Activated T-helper 17 cell treated with anti-CD3 and anti-CD28 coated beads, Interleukin-2, amount 50 U/mL, for 72 hours (primary cell): ENCODE results near the gene LSAMP. TPM values are rescaled to one million over a fixed set of nuclear protein-coding genes. Genes with fewer than 3 reads are reported as not detected.

Experiments
- ATAC-seq: fragments of 150-1000 bp; cut with Tn5 transposase; replicated peaks from 2 replicates; pipeline ENCODE4 v1.10.0; 2021; ENCODE audit warnings: mild to moderate bottlenecking, moderate library complexity
- H3K27ac Mint-ChIP-seq: one replicate; pipeline ENCODE4 v1.8.0; 2022; ENCODE audit warnings: mixed read lengths
- H3K27me3 Mint-ChIP-seq: one replicate; pipeline ENCODE4 v1.8.0; 2022; ENCODE audit warnings: mixed read lengths
- H3K36me3 Mint-ChIP-seq: one replicate; pipeline ENCODE4 v1.8.0; 2022; ENCODE audit warnings: low read depth, mild to moderate bottlenecking, mixed read lengths
- H3K4me1 Mint-ChIP-seq: one replicate; pipeline ENCODE4 v1.8.0; 2022; ENCODE audit warnings: mixed read lengths
- H3K4me3 Mint-ChIP-seq: one replicate; pipeline ENCODE4 v1.8.0; 2022; ENCODE audit warnings: mild to moderate bottlenecking, mixed read lengths
- H3K9me3 Mint-ChIP-seq: one replicate; pipeline ENCODE4 v1.8.0; 2022; ENCODE audit warnings: mixed read lengths
- total RNA-seq, 2 donors: library from RNA; stranded (reverse); gene quantifications; one replicate each; pipeline ENCODE4 v1.2.3, GENCODE V29; 2022

The LSAMP gene
- total RNA-seq, 2 donors from 2014 or later, result not detected

GRCh38 chr3:116265976-116266584 lies 179.2 kb downstream of the LSAMP start:
- H3K36me3 Mint-ChIP-seq, result no peaks in the 10 kb centered on the region
- no peaks in the 10 kb centered on the region for H3K4me1 Mint-ChIP-seq
- H3K27me3 Mint-ChIP-seq, result peaks cover 2% of the 10 kb centered on the region
- H3K9me3 Mint-ChIP-seq, result peaks cover 8% of the 10 kb centered on the region
- ATAC-seq, result no peak
- no peak overlapping the region for H3K4me3 Mint-ChIP-seq
- no peak overlapping the region for H3K27ac Mint-ChIP-seq

GRCh38 chr3:116265320-116265695 lies 180.0 kb downstream of the LSAMP start:
- Mint-ChIP-seq H3K4me3 (no peak overlapping the region), H3K9me3 (peaks cover 8% of the 10 kb centered on the region), H3K27me3 (peaks cover 2% of the 10 kb centered on the region), H3K36me3 (no peaks in the 10 kb centered on the region), H3K4me1 (no peaks in the 10 kb centered on the region), H3K27ac (no peak overlapping the region)
- no peak for ATAC-seq

GRCh38 chr3:116264546-116265319 lies 180.6 kb downstream of the LSAMP start:
- Mint-ChIP-seq H3K27ac (no peak overlapping the region), H3K36me3 (no peaks in the 10 kb centered on the region), H3K4me3 (no peak overlapping the region), H3K9me3 (peaks cover 8% of the 10 kb centered on the region), H3K27me3 (peaks cover 2% of the 10 kb centered on the region), H3K4me1 (no peaks in the 10 kb centered on the region)
- no peak for ATAC-seq

GRCh38 chr3:116263842-116264545 lies 181.3 kb downstream of the LSAMP start:
- no peaks in the 10 kb centered on the region for H3K4me1 Mint-ChIP-seq
- no peaks in the 10 kb centered on the region for H3K36me3 Mint-ChIP-seq
- H3K27ac Mint-ChIP-seq, result no peak overlapping the region
- H3K9me3 Mint-ChIP-seq, result peaks cover 8% of the 10 kb centered on the region
- H3K4me3 Mint-ChIP-seq, result no peak overlapping the region
- H3K27me3 Mint-ChIP-seq, result peaks cover 2% of the 10 kb centered on the region
- ATAC-seq, result no peak

- Mint-ChIP-seq H3K27ac (no peak overlapping the region), H3K27me3 (peaks cover 2% of the 10 kb centered on the region), H3K9me3 (peaks cover 3% of the 10 kb centered on the region), H3K4me3 (no peak overlapping the region), H3K36me3 (no peaks in the 10 kb centered on the region), H3K4me1 (no peaks in the 10 kb centered on the region)
- no peak for ATAC-seq
These were observed 184.8 kb downstream of the LSAMP start for GRCh38 chr3:116260491-116260890.

GRCh38 chr3:116259984-116260383 lies 185.3 kb downstream of the LSAMP start:
- no peak overlapping the region for H3K4me3 Mint-ChIP-seq
- ATAC-seq, result no peak
- no peaks in the 10 kb centered on the region for H3K4me1 Mint-ChIP-seq
- no peak overlapping the region for H3K27ac Mint-ChIP-seq
- peaks cover 3% of the 10 kb centered on the region for H3K9me3 Mint-ChIP-seq
- H3K36me3 Mint-ChIP-seq, result no peaks in the 10 kb centered on the region
- H3K27me3 Mint-ChIP-seq, result peaks cover 2% of the 10 kb centered on the region

- Mint-ChIP-seq H3K36me3 (no peaks in the 10 kb centered on the region), H3K27ac (no peak overlapping the region), H3K4me3 (no peak overlapping the region), H3K9me3 (no peaks in the 10 kb centered on the region), H3K27me3 (peaks cover 2% of the 10 kb centered on the region), H3K4me1 (no peaks in the 10 kb centered on the region)
- ATAC-seq, result no peak
These were observed 188.3 kb downstream of the LSAMP start for GRCh38 chr3:116256843-116257485.

GRCh38 chr3:116254541-116254940 lies 190.7 kb downstream of the LSAMP start:
- no peaks in the 10 kb centered on the region for H3K36me3 Mint-ChIP-seq
- ATAC-seq, result no peak
- no peaks in the 10 kb centered on the region for H3K27me3 Mint-ChIP-seq
- H3K4me1 Mint-ChIP-seq, result no peaks in the 10 kb centered on the region
- no peak overlapping the region for H3K4me3 Mint-ChIP-seq
- H3K27ac Mint-ChIP-seq, result no peak overlapping the region
- H3K9me3 Mint-ChIP-seq, result no peaks in the 10 kb centered on the region

- no peak for ATAC-seq
- Mint-ChIP-seq H3K9me3 (no peaks in the 10 kb centered on the region), H3K4me3 (no peak overlapping the region), H3K27me3 (no peaks in the 10 kb centered on the region), H3K27ac (no peak overlapping the region), H3K4me1 (no peaks in the 10 kb centered on the region), H3K36me3 (no peaks in the 10 kb centered on the region)
These were observed 191.8 kb downstream of the LSAMP start for GRCh38 chr3:116253511-116253910.

GRCh38 chr3:116247605-116248004 lies 197.7 kb downstream of the LSAMP start:
- Mint-ChIP-seq H3K9me3 (peaks cover 4% of the 10 kb centered on the region), H3K4me1 (no peaks in the 10 kb centered on the region), H3K36me3 (no peaks in the 10 kb centered on the region), H3K4me3 (no peak overlapping the region), H3K27me3 (no peaks in the 10 kb centered on the region), H3K27ac (no peak overlapping the region)
- no peak for ATAC-seq

- Mint-ChIP-seq H3K4me1 (no peaks in the 10 kb centered on the region), H3K9me3 (peaks cover 6% of the 10 kb centered on the region), H3K27me3 (no peaks in the 10 kb centered on the region), H3K4me3 (no peak overlapping the region), H3K27ac (no peak overlapping the region), H3K36me3 (no peaks in the 10 kb centered on the region)
- ATAC-seq, result no peak
These were observed 198.8 kb downstream of the LSAMP start for GRCh38 chr3:116246406-116246980.

GRCh38 chr3:116242825-116243224 lies 202.5 kb downstream of the LSAMP start:
- H3K9me3 Mint-ChIP-seq, result peaks cover 6% of the 10 kb centered on the region
- H3K36me3 Mint-ChIP-seq, result no peaks in the 10 kb centered on the region
- H3K27ac Mint-ChIP-seq, result no peak overlapping the region
- no peak overlapping the region for H3K4me3 Mint-ChIP-seq
- H3K4me1 Mint-ChIP-seq, result no peaks in the 10 kb centered on the region
- H3K27me3 Mint-ChIP-seq, result no peaks in the 10 kb centered on the region
- no peak for ATAC-seq

GRCh38 chr3:116241677-116242076 lies 203.6 kb downstream of the LSAMP start:
- Mint-ChIP-seq H3K27me3 (no peaks in the 10 kb centered on the region), H3K27ac (no peak overlapping the region), H3K36me3 (no peaks in the 10 kb centered on the region), H3K9me3 (peaks cover 6% of the 10 kb centered on the region), H3K4me1 (no peaks in the 10 kb centered on the region), H3K4me3 (no peak overlapping the region)
- ATAC-seq, result no peak

GRCh38 chr3:116240261-116240660 lies 205.0 kb downstream of the LSAMP start:
- Mint-ChIP-seq H3K27ac (no peak overlapping the region), H3K27me3 (no peaks in the 10 kb centered on the region), H3K4me1 (no peaks in the 10 kb centered on the region), H3K36me3 (no peaks in the 10 kb centered on the region), H3K9me3 (peaks cover 6% of the 10 kb centered on the region), H3K4me3 (no peak overlapping the region)
- no peak for ATAC-seq
